Kidney tubule cell (primary cell): ENCODE results near the gene GTF3C2.
"Not testable (repeated sequence)": the region's sequence is repeated elsewhere in the genome, so short reads cannot be mapped to it uniquely, and the experiment has no call there.

Experiments
- DNase-seq: peaks from one replicate; pipeline ENCODE4 v3.0.0-alpha.2; 2018; ENCODE audit warnings: low spot score

Gene GTF3C2

DNA sequence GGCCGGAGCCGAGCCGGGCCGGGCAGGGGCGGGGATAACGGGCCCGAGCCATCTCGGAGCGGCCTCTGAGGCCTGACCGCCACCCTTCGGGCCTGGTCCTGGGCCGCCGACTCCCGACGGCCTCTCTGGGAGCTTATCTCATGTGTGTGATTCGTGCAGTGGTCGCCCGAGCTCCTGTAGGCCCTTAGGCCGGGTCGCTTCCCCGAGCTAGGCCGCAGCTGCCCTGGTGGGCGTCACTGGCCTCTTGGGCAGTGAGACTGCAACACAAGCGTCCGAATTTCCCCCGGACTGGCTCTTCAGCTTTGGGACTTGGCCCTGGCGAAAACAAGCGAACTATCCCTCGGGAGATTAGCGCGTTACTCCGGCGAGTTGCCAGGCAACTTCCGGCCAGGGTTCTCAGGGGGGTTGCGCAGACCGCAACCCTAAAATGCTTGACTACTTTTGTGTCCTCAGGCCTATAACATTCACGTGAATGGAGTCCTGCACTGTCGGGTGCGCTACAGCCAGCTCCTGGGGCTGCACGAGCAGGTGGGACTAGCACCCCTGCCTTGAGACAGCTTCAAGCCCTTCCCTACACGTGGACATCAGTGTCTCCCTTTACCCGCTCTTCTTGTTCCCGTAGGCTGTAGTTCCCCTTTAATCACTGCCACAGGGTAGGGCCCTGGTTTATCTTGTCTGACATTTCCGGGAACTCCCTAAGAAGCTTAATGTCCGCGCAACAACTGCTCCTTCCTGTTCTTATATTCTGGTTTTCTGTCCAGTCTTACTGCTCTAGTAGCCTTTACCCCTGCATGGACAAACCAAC, 14.5 kb upstream of the GTF3C2 start:
- peak; percentile 59 for DNase-seq

DNA sequence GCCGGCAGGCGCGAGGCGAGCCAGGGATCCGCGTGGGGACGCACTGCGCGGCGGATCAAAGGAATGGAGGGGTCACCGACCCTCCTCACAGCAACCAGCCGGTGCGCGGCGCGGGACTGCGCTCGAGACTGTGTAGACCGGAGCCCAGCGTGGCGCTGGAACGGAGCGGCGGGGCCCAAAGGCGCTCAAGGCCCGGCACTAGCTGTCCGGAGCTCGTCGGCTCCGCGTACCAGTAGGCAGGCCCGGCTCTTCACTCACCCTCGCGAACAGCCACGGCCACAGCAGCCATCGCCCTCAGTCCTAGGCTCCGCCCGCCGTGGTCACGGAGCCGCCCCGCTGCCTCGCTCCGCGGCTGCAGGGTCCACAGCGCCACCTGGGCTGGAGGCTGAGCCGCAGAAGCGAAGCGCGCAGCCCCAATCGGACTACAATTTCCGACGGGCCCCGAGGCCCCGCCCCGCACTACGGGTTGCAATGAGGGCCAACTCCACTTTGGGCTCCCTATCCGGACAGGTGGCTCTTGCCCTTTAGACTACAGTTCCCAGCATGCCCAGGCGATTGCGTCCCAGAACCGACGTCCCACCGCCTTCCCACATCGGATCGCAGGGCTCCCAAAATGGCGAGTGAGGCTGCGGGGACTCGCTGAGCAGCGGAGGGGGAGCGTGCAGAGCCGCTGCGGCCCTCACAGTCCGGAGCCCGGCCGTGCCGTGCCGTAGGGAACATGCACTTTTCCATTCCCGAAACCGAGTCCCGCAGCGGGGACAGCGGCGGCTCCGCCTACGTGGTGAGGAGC, 13.7 kb upstream of the GTF3C2 start, which contains the start of the genes EIF2B4 and SNX17:
TSS of gene EIF2B4 (minus strand) at position 313 of the 790 bp plus-strand sequence. CDS start at position 289, 24 bp downstream.
TSS of gene SNX17 (plus strand) at position 591 of the 790 bp plus-strand sequence. CDS start at position 719, 128 bp downstream.
- DNase-seq, result peak; percentile 99

DNA sequence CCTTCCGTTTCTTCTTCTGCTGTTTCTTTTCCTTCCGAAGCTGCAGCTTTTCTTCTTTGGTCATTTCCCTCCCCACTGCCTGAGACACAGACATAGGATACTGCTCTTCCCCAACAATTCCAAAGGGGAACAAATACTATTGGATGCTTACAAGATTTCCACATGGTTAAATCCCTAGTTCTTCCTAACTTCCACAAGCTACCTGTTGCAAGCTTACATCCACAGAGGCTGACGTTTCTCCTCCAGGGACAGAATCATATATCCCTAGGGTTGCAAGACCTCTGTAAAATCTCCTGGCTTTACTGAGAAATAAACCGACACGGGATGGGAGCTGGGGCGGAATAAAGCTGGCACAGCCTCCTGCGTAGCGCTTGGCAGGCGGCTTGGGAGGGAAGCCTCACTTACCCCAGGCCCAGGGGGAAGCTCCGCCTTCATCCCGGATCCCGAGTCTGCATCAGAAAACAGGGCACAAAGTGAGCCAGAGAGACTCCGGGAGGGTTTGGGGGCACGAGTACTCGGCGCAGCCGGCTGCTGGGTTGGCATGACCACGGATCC, 13.0 kb upstream of the GTF3C2 start:
- peak; percentile 64 for DNase-seq

DNA sequence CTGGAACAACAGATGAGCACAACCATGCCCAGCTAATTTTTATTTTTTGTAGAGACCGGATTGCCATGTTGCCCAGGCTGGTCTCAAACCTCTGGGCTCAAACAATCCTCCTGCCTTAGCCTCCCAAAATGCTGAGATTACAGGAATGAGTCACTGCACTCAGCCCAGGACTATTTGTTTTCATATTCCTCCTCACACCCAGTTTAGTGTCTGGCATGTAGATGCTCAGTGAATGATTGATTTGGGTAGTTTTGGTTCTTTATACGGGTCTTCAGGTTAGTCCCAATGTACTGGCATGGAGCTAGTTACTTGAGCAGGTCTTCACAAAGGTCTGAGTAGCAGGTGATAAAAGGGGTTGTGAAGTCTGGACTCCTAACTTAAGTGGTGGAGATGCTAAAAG, 7.4 kb upstream of the GTF3C2 start:
- no peak for DNase-seq

DNA sequence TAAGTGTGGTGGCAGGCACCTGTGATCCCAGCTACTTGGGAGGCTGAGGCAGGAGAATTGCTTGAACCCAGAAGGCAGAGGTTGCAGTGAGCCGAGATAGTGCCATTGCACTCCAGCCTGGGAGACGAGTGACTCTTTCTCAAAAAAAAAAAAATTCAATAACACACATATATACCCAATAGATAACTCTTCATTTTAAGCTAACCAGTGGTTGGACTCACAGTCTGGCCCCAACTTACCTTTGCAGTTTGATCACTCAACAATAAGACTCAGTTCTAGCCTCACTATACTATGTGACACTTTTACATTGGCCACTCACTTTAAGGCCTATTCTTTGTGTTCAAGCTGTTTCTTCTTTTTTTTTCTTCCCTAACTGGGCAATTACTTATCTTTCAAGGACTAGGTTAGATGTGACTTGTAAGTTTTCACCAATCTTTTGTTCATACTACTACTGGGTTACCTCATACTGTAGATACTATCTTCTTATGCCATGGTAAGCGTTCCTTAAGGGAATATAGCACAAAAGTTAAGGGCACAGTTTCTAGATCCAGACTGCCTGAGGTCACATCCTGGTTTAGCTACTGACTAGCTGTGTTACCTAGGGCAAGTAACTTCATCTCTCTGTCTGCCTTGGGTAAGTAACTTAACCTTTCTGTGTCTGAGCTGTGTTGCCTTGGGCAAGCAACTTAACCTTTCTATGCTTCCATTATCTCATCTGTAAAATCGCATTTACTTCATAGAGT, 6.3 kb upstream of the GTF3C2 start:
- no peak for DNase-seq

DNA sequence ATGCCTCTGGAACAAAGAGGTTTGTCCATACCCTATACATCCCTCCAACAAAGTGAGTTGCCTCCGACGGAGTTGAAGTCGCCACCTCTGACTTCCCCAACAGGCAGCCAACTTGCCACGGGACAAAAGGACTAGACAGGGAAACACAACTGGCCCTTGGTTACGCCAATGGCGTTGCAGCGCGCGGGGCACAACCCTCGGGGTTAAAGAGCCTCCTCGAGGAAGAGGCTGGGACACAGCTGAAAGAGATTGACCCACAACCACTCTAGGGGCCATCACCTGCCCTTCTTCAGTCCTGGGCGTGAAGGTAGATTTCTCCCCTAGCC, 545 bp downstream of the GTF3C2 start:
- DNase-seq, result peak; percentile 74

DNA sequence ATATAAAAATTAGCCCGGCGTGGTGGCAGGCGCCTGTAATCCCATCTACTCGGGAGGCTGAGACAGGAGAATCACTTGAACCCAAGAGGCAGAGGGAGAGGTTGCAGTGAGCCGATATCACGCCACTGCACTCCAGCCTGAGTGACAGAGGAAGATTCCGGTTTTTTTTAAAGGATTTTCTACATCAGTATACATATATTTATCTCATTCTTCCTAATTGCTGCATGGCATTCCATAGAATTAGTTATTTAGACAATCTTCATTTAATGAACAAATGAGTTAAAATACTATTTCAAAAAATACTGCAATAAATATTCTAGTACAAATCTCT, 2.0 kb downstream of the GTF3C2 start:
- DNase-seq, result no peak

DNA sequence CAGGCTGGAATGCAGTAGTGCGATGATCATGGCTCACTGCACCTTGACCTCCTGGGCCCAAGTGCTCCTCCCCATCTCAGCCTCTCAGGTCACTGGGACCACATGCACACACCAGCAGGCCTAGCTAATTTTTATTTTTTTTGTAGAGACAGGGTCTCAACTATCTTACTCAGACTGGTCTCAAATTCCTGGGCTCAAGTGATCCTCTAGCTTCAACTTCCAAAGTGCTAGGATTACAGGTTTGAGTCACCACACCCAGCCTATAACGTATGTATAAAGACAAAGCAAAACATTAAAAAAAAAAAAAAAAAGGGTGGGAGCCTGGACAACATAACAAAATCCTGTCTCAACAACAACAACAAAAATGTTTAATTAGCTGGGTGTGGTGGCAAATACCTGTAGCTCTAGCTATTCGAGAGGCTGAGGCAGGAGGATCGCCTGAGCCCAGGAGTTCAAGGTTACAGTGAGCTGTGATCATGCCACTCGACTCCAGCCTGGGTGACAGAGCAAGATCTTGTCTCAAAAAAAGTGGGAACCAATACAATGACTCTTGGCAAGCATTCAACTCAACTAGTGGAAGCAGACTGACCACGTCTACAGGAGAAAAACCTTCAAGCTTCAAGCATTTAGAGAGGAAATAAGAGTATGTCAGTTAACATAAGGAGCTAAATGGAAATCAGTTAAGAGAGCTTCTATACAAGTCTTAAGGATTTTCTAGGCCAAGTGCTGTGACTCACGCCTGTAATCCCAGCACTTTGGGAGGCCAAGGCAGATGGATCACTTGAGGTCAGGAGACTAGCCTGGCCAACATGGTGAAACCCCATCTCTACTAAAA, 2.6 kb downstream of the GTF3C2 start:
- DNase-seq, result peak; percentile 14

DNA sequence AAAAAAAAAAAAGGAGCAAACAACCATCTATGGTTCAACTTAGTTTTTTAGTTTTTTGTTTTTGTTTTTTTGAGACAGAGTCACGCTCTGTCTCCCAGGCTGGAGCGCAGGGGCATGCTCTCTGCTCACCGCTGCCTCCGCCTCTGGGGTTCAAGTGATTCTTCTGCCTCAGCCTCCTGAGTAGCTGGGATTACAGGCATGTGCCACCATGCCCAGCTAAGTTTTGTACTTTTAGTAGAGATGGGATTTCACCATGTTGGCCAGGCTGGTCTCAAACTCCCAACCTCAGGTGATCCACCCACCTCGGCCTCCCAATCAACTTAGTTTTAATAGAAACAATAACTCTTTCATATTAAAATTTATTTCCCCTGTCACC, 3.2 kb downstream of the GTF3C2 start:
- DNase-seq, result not testable (repeated sequence)

DNA sequence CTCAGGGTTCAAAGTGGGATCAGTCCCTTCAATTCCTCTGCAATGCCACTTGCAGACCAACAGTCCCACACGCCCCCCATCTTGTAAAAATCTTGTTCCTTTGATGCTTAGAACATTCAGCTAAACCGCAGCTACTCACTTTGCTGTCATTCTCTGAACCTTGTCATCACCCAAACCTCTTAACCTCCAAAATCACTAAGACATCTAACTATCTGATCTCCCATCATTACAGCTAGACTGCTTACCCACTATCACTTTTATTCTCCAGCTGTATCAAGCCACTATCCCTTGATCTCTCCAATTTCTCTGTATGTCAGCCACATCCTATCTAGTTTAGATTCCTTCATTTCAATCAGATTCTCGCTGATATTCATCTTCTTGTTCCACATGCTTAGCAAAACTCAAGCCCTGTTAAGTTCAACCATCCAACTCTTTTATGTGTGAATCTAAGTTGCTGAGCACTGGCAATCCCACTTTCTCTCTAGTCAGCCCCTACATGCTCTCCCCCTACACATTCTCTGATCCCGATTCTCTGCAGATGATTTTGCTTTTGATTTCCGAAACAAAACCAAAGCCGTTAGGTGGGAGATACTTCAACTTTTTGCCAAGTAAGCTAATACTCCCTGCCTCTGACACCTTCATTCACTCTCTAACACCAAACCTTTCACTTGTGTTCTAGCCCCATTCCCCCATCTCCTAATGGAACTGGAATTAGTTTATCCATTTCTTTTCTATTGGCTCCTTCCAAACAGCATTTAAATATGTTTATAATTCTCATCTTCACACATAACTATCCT, 4.6 kb downstream of the GTF3C2 start:
- DNase-seq, result no peak

DNA sequence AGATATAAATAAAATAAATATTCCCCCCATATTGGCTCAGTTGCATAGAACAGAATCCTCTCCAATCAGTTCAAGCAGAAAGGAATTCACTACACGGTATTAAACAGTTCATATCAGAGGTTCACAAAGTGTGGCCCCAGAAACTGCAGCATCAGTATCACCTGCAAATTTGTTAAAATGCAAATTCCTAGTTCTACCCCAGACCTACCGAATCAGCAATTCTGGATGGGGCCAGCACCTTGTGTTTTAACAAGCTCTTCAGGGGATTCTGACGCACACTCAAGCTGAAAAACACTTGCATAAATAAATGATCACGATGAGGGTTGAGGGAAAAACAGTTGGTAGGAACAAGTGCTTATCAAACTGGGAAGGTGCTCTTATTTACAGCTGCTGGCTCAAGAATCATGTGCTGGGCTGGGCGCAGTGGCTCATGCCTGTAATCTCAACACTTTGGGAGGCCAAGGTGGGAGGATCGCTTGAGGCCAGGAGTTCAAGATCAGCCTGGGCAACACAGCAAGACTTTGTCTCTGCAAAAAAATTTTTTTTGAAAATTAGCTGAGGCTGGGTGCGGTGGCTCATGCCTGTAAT, 6.4 kb downstream of the GTF3C2 start:
- no peak for DNase-seq

DNA sequence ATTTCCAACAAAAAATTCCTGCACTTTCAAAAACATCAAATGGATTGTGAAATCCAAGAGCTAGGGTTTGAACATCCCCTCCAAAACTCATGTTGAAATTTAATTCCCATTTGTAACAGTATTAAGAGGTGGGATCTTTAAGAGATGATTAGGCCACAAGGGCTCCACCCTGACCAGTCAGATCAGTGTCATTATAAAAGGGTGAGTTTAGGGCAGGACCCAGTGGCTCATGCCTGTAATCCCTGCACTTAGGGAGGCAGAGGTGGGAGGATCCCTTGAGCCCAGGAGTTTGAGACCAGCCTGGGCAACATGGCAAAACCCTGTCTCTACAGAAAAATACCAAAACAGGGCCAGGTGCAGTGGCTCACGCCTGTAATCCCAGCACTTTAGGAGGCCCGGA, 8.9 kb downstream of the GTF3C2 start:
- DNase-seq, result no peak

DNA sequence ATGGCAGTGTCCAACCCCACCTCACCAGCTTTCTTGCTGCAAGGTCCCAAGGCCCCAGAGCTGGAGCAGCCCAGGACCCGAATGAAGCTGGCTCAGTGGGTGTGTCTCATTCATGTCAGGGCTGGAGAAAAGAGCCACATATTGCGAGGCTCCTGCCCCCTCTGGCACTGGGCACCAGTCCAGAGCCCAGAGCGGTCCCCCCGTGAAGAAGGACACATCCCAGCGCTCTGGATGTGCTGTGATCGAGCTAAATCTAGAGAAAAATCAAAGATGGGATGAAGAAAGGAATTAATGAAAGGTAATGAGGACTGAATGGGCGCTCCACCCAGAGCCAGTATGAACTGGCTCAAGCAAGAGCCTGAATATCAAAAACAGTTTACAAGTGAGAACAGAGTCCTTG, 20.4 kb downstream of the GTF3C2 start:
- DNase-seq, result no peak

DNA sequence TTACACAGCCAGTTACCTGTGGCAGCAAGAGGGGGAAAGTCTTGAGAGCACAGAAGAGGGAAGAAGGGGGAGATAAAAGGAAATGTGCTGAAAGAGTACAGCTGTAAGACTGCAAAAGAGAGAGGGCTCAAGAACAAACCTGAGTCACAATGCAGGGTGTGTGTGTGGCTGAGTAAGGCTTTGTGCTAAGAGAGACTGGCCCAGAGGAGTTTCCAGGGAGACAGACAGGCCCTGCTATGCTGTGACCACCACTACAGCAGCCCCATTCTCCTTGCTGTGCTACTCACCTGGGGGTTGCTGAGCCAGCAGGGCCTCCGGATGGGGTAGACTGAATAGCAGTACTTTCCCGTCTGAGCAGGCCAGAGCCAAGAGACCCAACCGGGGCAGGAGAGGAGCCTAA, 21.3 kb downstream of the GTF3C2 start:
- no peak for DNase-seq

DNA sequence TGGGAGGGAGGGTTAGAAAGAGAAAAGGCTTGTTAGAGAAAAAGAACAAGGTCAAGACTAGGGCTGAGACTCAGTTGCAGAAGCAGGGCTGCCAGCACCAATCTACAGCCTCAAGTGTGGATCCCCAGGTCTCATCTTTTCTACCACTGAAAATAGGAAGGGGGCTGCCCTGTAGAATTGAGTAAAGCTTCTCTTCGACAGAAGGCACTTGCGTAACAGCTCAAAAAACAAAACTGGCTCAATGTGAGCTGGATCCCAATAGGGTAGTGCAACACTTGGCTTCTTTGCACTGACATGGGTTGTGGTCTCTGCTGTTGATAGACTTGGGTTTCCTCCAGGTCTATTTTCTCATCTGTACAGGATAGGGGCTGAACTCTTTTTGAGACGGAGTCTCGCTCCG, 31.8 kb downstream of the GTF3C2 start:
- no peak for DNase-seq

DNA sequence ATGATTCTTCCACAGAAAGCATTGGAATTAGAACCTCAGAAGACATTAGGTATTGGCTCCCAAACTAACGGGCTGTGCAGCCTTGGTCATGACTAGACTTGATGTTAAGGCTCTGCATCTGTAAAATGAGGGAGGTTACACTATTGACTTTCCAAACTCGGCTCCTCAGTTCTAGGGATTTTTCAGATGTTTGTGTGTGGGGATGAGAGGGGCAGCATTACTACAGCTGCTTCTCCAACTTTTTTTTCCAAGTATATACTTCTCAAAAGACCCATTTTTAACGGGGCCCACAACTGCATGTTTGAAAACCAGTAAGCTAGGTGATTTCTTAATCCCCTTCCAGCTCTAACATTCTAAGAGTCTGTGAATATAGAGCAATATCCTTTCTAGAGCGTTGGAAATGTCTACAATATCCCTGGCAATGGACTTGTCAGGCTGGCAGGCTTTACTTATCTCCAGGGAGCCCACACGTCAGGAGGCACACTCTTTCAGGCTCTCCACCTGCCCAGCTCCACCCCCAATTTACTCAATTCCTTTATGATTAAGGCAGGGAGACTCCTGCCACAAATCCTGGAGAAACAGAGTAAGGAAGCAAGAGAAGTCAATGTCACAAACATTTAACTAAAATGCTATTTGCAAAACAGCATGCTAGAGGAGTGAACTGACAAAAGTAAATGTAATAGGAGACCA, 32.8 kb downstream of the GTF3C2 start:
- DNase-seq, result no peak

DNA sequence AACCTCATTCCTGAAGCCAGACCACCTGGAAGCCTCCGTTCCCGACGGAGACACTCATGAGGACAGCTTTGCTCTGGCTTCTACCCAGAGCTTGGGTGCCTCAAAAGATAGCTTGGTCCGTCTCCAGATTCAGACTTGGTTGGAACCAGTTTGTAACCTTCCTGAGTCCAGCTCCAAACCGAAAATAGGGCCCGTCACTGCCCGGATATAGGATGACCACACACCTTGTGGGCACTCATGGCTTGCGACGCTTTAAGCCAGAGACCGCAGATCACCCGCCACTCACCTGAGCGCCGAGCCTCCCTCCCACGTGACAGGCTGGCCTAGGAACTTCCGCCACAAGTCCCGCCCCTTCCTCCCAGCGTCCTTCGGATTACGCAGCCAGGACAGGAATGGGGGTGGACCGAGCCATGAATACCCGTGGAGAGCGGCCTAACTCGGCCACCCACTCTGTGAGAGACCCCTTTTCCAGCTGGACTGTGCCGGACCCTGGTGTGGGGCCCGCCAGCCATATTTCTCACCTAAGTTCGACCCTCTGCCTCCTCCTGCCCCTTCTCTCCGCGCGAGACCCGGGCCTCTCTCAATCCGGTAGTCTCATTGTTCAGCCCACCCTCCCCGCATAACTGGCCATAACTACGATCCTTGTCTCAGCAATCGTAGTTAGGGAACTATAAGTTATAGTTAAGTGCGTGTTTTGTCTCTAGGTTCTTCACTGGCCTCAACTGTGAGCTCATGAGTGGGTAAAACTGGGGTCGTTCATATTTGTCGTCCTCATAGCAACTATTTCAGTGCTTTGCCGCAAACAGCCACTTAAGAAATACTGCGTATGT, 33.6 kb downstream of the GTF3C2 start, which contains the start of gene MPV17:
TSS of gene MPV17 (minus strand) at position 332 of the 830 bp plus-strand sequence. CDS start 580 bp downstream, outside the sequence.
- DNase-seq, result peak; percentile 95

DNA sequence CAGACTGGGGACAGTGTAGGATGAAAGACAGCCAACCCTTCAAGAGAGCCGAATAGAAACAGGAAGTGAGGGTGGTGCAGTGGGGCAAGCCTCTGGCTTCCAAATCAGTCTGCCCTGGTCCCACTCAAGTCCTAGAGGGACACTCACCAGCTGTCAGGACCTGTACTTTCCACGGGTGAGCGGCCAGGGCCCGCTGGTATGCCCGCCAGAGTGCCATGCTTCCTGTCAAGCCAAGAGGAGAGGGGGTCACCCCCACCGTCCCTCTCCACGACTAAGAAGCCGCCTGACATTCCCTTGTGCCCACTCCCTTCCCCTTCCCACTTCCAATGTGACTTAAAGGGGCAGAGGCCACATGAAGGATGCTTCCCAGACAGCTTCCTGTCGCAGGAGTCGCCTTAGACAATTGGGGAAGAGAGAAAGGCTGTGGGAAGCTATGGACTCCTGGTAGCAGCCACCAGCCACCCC, 34.2 kb downstream of the GTF3C2 start:
- DNase-seq, result peak; percentile 48
